ENCODE measurements around the gene KCNN3.

KCNN3 gene

GRCh38 chr1:154664331-154665002 is 205.6 kb downstream of the KCNN3 start:
- no peak for DNase-seq (ENCODE audit: low read depth)
- TF ChIP-seq, protein P1, sequence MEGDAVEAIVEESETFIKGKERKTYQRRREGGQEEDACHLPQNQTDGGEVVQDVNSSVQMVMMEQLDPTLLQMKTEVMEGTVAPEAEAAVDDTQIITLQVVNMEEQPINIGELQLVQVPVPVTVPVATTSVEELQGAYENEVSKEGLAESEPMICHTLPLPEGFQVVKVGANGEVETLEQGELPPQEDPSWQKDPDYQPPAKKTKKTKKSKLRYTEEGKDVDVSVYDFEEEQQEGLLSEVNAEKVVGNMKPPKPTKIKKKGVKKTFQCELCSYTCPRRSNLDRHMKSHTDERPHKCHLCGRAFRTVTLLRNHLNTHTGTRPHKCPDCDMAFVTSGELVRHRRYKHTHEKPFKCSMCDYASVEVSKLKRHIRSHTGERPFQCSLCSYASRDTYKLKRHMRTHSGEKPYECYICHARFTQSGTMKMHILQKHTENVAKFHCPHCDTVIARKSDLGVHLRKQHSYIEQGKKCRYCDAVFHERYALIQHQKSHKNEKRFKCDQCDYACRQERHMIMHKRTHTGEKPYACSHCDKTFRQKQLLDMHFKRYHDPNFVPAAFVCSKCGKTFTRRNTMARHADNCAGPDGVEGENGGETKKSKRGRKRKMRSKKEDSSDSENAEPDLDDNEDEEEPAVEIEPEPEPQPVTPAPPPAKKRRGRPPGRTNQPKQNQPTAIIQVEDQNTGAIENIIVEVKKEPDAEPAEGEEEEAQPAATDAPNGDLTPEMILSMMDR (conservative IDR thresholded peaks at IDR 0.05; ENCODE audit: control insufficient read depth, insufficient read depth, low read depth, low read length): no peak
- no peak overlapping the region for H3K4me3 ChIP-seq (ENCODE audit: control insufficient read depth, low read depth, low read length)

GRCh38 chr1:154663471-154664060 is 206.5 kb downstream of the KCNN3 start:
- no peak overlapping the region for H3K4me3 ChIP-seq (ENCODE audit: control insufficient read depth, low read depth, low read length)
- no peak for DNase-seq (ENCODE audit: low read depth)
- TF ChIP-seq, protein P1 (conservative IDR thresholded peaks at IDR 0.05; ENCODE audit: control insufficient read depth, insufficient read depth, low read depth, low read length): no peak

- TF ChIP-seq, protein P1 (conservative IDR thresholded peaks at IDR 0.05; ENCODE audit: control insufficient read depth, insufficient read depth, low read depth, low read length): no peak
- H3K4me3 ChIP-seq (ENCODE audit: control insufficient read depth, low read depth, low read length): no peak overlapping the region
- no peak for DNase-seq (ENCODE audit: low read depth)
Observed at GRCh38 chr1:154661110-154661509, 209.0 kb downstream of the KCNN3 start.

GRCh38 chr1:154659823-154660592 is 210.1 kb downstream of the KCNN3 start:
- no peak overlapping the region for H3K4me3 ChIP-seq (ENCODE audit: control insufficient read depth, low read depth, low read length)
- no peak for DNase-seq (ENCODE audit: low read depth)
- TF ChIP-seq, protein P1 (conservative IDR thresholded peaks at IDR 0.05; ENCODE audit: control insufficient read depth, insufficient read depth, low read depth, low read length): no peak

- no peak for DNase-seq (ENCODE audit: low read depth)
- no peak overlapping the region for H3K4me3 ChIP-seq (ENCODE audit: control insufficient read depth, low read depth, low read length)
- TF ChIP-seq, protein P1 (conservative IDR thresholded peaks at IDR 0.05; ENCODE audit: control insufficient read depth, insufficient read depth, low read depth, low read length): no peak
Observed at GRCh38 chr1:154657556-154657955, 212.5 kb downstream of the KCNN3 start.

DNA sequence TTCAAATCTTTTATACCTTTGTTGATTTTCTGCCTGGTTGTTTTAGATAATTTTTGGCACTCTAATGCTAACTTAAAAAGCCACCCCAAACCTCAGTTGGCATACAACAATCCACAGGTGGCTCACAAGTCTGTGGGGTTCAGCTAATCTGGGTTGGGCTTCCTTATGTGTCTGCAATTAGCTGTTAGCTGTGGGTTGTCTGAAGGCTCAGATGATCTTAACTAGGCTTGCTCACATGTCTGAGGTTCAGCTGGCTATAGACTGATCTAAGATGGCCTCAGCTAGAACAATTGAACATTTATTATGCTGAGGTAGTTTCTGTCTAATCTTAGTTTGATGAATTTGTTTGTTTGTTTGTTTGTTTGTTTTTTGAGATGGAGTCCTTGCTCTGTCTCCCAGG is 217.2 kb downstream of the KCNN3 start:
- DNase-seq (ENCODE audit: low read depth): no peak
- TF ChIP-seq, protein P1 (conservative IDR thresholded peaks at IDR 0.05; ENCODE audit: control insufficient read depth, insufficient read depth, low read depth, low read length): no peak
- H3K4me3 ChIP-seq (ENCODE audit: control insufficient read depth, low read depth, low read length): no peak overlapping the region
